ENCODE measurements around the gene PKM. TPM values are rescaled to one million over a fixed set of nuclear protein-coding genes. Genes with fewer than 3 reads are reported as not detected.
A peak's percentile ranks its signal among the peaks of the same experiment; 100 is the strongest.

PKM gene
- total and polyA plus RNA-seq, 9 of the 15 experiments (the other 6 are each of a cell fraction or from before 2014, with no cell fraction given) = 140 to 825 (median 383) TPM

DNA sequence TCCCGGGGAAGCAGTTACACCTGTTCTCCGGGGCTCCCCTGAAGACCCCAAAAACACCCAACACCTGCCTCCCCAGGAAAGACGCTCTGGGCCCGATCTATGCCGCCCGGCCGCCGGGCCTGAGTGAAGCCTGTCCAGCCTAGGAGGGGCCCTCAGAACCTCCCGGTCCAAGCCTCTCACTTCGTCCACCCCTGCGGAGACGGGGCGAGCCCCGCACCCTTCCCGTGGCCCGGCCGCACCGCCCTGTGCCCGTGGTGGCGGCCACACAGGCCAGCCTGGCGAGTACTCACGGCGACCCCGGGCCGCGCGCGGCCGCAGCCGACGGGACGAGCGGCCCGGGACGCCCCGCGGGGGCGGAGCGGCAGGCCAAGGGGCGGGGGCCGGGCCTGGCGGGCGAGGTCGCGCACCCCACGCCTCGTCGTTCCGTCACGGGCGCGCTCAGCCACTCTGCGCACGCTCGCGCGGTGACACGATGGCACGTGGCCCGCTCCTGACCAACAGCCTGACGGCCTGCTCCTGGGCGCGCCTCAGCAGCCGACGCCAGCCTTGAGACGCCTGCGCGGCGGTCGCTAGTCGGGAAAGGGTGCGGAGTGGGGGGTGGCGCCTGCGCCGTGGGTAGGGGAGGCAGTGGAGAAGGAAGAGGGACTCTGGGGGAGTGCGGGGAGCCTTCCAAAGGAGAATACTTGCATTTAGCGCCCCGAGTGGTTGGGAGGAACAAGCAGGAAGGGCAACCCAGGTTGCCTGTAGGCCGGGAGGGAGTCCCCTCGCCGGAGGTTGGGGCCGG, 41.4 kb upstream of the PKM start, which contains the start of gene PARP6 (continued):
- TF ChIP-seq, protein P1, sequence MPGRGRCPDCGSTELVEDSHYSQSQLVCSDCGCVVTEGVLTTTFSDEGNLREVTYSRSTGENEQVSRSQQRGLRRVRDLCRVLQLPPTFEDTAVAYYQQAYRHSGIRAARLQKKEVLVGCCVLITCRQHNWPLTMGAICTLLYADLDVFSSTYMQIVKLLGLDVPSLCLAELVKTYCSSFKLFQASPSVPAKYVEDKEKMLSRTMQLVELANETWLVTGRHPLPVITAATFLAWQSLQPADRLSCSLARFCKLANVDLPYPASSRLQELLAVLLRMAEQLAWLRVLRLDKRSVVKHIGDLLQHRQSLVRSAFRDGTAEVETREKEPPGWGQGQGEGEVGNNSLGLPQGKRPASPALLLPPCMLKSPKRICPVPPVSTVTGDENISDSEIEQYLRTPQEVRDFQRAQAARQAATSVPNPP (IDR thresholded peaks at IDR 0.05; ENCODE audit: borderline replicate concordance, insufficient read depth, insufficient read length) = no peak
- TF ChIP-seq HDAC8 (tag; IDR thresholded peaks at IDR 0.05) (no peak), CHD2 (IDR thresholded peaks at IDR 0.05; ENCODE audit: low read depth, low read length) (peak; percentile 48; the same call in 1 of the 2 replicates), ZNF589 (CRISPR knock-in tag; IDR thresholded peaks at IDR 0.05; ENCODE audit: low read depth) (peak; percentile 70; the same call in 1 of the 2 replicates), HIVEP1 (CRISPR knock-in tag; IDR thresholded peaks at IDR 0.05) (no peak), ZNF384 (IDR thresholded peaks at IDR 0.05; ENCODE audit: low read depth, low read length) (no peak), ZNF212 (CRISPR knock-in tag; IDR thresholded peaks at IDR 0.05) (no peak), FOXA1 (IDR thresholded peaks at IDR 0.05; ENCODE audit: borderline replicate concordance) (no peak), ZNF444 (CRISPR knock-in tag; IDR thresholded peaks at IDR 0.05) (no peak), TEAD2 (tag; IDR thresholded peaks at IDR 0.05) (no peak), FOS (IDR thresholded peaks at IDR 0.05; ENCODE audit: extremely low read depth, insufficient read length) (no peak), NFE2 (IDR thresholded peaks at IDR 0.05; ENCODE audit: low read depth) (no peak), SUPT5H (IDR thresholded peaks at IDR 0.05) (peak; percentile 60), ZBTB7A (IDR thresholded peaks at IDR 0.05; ENCODE audit: borderline replicate concordance, control insufficient read depth, low read depth, low read length) (peak; percentile 68; the same call in 1 of the 2 replicates), GABPB1 (CRISPR knock-in tag; IDR thresholded peaks at IDR 0.05) (peak; percentile 63; the same call in 1 of the 2 replicates)
- TF ChIP-seq, protein P2, sequence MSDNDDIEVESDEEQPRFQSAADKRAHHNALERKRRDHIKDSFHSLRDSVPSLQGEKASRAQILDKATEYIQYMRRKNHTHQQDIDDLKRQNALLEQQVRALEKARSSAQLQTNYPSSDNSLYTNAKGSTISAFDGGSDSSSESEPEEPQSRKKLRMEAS (CRISPR knock-in tag; IDR thresholded peaks at IDR 0.05) = peak; percentile 94
- TF ChIP-seq, protein P3, sequence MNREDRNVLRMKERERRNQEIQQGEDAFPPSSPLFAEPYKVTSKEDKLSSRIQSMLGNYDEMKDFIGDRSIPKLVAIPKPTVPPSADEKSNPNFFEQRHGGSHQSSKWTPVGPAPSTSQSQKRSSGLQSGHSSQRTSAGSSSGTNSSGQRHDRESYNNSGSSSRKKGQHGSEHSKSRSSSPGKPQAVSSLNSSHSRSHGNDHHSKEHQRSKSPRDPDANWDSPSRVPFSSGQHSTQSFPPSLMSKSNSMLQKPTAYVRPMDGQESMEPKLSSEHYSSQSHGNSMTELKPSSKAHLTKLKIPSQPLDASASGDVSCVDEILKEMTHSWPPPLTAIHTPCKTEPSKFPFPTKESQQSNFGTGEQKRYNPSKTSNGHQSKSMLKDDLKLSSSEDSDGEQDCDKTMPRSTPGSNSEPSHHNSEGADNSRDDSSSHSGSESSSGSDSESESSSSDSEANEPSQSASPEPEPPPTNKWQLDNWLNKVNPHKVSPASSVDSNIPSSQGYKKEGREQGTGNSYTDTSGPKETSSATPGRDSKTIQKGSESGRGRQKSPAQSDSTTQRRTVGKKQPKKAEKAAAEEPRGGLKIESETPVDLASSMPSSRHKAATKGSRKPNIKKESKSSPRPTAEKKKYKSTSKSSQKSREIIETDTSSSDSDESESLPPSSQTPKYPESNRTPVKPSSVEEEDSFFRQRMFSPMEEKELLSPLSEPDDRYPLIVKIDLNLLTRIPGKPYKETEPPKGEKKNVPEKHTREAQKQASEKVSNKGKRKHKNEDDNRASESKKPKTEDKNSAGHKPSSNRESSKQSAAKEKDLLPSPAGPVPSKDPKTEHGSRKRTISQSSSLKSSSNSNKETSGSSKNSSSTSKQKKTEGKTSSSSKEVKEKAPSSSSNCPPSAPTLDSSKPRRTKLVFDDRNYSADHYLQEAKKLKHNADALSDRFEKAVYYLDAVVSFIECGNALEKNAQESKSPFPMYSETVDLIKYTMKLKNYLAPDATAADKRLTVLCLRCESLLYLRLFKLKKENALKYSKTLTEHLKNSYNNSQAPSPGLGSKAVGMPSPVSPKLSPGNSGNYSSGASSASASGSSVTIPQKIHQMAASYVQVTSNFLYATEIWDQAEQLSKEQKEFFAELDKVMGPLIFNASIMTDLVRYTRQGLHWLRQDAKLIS (CRISPR knock-in tag; IDR thresholded peaks at IDR 0.05) = no peak
- TF ChIP-seq, protein P4, sequence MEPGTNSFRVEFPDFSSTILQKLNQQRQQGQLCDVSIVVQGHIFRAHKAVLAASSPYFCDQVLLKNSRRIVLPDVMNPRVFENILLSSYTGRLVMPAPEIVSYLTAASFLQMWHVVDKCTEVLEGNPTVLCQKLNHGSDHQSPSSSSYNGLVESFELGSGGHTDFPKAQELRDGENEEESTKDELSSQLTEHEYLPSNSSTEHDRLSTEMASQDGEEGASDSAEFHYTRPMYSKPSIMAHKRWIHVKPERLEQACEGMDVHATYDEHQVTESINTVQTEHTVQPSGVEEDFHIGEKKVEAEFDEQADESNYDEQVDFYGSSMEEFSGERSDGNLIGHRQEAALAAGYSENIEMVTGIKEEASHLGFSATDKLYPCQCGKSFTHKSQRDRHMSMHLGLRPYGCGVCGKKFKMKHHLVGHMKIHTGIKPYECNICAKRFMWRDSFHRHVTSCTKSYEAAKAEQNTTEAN (CRISPR knock-in tag; IDR thresholded peaks at IDR 0.05) = no peak
- TF ChIP-seq, protein P5, sequence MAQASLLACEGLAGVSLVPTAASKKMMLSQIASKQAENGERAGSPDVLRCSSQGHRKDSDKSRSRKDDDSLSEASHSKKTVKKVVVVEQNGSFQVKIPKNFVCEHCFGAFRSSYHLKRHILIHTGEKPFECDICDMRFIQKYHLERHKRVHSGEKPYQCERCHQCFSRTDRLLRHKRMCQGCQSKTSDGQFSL (CRISPR knock-in tag; IDR thresholded peaks at IDR 0.05) = peak; percentile 92
- TF ChIP-seq, protein P5 (tag; IDR thresholded peaks at IDR 0.05) = peak in 1 of 2 experiments; percentile 81; a peak in 1 of 4 replicates
- TF ChIP-seq, protein P6, sequence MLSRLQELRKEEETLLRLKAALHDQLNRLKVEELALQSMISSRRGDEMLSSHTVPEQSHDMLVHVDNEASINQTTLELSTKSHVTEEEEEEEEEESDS (CRISPR knock-in tag; IDR thresholded peaks at IDR 0.05) = no peak
